HG03469 (cell line): ENCODE data around the gene PHTF2.

Experiments used
- ATAC-seq: cut with Tn5 transposase; IDR thresholded peaks from one replicate; pipeline ENCODE4 v1.9.1; 2021; ENCODE audit warnings: mild to moderate bottlenecking, moderate library complexity, moderate number of reproducible peaks; ENCODE audit not compliant: unreplicated experiment

The PHTF2 gene

DNA sequence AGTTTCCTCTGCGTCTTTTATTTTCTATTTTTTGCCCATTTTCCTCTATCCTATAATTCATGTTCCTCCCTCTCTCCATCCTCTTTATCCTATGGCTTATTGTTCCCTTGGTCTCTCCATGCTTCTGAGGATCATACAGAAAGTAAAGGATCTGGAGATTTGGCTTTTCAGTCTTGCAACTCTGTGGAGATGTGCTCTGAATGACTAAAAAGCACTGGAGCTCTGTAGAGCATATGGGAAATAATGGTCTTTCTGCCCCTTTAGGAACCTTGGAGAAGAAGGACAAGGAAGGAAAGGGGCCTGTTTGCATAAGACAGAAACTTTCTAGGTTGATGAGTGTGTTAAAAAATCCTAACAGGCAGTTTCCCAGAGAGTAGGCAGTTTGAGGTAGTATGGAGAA lies 120.1 kb downstream of the PHTF2 start:
- ATAC-seq: no peak

DNA sequence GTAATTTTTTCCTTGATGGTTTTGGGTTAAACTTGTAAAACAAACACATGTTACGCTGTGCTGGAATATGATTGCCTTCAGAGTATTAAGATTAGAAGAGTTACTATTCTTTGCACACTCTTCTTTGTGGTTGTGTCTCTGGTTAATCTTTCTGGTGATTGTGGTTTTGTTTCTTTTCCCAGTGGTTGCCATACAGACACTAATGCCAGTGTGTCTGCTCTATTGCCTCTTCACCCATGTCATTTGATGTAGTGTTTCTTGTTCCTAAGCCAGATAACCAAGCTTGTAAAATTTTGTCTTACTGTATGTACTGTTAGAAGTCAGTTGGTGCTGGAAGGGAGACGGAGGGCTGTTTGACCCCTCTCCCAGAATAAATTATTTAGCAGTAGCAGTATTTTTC lies 124.8 kb downstream of the PHTF2 start:
- no peak for ATAC-seq

DNA sequence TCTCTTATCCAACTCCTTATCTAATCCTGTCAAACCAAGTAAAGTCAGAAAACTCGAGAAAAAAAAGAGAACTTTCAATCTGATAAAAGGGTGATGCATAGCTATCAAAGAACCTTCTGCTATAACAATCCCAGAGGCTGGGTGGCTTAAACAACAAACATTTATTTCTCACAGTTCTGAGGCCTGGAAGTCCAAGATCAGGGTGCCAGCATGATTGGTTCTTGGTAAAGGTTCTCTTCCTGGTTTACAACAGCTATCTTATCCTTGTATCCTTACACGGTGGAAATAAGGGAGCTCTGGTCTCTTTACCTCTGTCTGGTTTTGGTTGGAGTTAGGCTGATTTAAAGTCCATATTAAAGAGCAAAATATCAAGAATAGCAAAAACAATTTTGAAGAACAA lies 131.9 kb downstream of the PHTF2 start:
- ATAC-seq: no peak

DNA sequence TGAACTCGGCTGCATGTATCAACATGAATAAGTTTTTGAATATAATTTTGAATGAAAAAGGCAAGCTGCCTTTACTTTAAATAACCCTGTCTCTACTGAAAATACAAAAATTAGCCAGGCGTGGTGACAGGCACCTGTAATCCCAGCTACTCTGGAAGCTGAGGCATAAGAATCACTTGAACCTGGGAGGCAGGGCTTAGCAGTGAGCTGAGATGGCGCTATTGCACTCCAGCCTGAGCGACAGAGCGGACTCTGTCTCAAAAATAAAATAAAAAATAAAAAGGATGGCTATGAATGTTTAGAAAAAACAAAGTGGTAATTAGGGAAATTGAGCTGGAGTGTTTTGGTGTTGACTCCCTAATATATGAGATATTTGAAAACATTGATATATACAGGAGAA lies 133.3 kb downstream of the PHTF2 start:
- ATAC-seq: no peak

DNA sequence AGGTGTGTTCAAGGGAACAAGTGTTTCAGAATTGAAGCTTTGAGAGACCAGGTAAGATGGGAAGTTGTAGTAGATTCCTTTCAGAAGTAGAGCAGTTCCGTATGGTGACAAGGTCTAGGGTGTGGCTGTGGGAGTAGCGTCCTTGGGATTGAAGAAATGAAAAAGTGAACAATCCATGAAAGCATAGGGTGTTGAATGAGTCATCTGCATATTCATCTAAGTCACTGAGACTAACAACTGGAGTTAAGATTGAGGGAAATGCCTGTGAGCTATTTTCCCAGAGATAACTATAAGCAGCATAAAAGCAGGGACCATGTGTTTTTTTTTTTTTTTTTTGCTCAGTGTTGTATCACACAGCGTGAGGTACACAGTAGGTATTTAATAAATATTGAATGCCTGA lies 134.8 kb downstream of the PHTF2 start:
- ATAC-seq: no peak

DNA sequence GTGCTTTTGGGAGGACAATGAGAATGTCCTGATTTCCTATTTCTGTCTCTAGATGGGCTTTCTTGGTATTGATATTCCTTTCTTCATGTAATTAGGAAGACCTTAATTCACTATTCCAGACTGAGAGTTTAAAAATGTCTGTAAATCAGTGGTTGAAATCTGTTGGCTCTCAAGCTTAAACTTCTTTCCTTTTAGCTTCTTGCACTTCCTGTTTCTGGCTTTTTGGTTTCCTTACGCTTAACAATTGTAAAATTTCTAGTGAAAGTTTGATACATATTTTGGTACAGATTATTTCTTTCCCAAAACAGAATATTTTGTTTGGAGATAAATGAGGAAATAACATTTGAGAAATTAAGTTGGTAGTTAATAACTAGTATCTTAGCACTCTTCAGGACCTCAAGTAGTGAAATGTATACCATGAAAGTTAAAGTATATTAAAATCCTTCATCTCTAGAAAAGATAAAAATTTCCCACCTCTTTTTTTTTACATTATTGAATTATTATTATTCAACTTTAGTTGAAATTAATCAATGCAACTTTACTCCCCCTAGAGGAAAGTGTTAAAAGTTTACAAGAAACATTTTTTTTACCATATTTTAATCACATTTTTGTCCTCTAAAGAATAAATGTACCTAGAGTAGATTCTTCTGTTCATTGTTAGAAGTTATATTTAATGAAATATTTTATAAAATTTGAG lies 137.2 kb downstream of the PHTF2 start:
- ATAC-seq: no peak

DNA sequence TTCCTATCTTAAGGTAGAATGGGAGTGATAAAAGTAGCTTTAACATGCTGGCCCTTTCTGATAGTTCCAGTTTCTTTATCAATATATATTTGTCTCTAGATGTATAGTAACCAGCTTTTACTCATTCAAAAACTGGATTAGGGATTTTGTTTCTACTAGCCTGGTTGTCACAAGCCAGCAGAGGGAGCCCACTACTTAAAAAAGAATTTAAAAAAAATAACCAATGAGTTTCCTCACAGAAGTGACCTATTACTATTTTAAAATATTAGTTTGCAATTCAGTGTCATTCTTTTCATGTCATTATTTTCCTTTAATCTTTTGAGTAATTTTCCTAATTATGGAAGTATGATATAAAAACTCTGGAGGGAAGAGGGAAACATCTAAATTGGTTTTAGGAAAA lies 142.1 kb downstream of the PHTF2 start:
- no peak for ATAC-seq

DNA sequence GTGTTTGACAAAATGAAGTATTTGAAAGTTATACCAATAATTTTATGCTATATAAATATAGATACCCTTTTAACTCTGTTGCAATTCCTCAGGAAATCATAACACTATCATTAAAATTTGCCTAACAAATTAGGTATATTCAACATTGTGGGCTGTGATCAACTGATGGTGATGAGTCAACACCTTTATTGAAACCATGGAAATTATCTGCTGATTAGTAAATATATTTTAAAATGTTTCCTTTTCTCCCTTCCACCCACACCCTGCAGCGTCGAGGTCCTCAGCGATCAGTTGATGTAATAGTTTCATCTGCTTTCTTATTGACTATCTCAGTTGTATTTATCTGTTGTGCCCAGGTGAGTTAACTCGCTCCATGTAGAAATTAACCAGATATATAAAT lies 143.9 kb downstream of the PHTF2 start:
- no peak for ATAC-seq

DNA sequence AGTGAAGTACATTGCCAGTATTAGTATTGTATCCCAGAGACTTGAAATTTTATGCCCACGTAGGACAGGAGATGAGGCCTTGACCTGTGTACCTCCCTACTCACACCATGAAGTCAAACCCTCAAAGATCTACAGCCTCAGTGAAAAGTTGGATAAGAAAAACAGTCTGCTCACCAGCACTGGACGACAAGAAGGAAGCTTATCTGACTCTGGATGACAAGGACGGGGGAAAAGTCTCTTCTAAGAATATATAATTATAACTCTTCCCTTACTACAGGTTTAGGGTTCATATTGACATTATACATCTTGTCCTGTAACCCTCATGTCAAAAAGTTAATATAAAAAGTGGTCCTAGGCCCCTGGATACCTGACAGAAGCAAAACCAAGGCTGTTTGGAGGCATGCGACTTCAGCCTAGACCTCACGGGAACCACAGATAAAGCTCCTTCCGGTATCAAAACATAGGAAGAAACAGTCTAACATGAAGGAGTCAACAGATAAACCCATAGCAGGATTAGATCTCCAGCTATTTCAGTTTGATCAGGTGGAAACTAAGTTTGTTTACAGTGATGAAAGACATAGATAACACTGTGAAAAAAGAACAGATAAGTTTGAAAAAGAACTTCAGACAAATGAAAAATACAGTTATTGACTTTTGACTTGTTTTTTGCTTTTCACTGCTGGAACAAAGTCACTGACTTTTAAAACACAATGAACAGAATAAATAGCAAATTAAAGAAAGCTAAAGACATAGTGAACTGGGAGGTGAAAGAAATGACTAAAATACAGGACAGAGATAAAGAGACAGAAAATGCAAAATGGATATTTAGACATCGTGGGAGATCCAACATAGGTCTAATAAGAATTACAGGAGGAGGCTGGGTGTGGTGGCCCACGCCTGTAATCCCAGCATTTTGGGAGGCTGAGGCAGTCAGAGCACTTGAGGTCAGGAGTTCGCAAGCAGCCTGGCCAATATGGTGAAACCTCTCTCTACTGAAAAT lies 145.9 kb downstream of the PHTF2 start:
- ATAC-seq: no peak

DNA sequence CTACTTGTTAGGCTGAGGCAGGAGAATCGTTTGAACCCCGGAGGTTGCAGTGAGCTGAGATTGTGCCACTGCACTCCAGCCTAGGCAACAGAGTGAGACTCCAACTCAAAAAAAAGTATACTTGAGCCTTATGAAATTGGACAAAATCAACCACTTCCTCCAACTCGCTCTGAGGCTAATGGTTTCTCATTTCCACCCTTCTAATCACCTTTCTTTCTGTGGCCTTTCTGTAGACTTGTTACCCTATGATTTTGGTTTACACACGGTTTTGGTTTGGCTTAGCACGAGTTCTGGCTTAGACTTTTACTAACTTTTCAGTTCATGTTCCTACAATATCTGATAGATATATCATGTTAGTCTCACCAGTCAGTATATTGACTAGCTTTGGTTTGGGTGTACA lies 152.0 kb downstream of the PHTF2 start:
- no peak for ATAC-seq

DNA sequence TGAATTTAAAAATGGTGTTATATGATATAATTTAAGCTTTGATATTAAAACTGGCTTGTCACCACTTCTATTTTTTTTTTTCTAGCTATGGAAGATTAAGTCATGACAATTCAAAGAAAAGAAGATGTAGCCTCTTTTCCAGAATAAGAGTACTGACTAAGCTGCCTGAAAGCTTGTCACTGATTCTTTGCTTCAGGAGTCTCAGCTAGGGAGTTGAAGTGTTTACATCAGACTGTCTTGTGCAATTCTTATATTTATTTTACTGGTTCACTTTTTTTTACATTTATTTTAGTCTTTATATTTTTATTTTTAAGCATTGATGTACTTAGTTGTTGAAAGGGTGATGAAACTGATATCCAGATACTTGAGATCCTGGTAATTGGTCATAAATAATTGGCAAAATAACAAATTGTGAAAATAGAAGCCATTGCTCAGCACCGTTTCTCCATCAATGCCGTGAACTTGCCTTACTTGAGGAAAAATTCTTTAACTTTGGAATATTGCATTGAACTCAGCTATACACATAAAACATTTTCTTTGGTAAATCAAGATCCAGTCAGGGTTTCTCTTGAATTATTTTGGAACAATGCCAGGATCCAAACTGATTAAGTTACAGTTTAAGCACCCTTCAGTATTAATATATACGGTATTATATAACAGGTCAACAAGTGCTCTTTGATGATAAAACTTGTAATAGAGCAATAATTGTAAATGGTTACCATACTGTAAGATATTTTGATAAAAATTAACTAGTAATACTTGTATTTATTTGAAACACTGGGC lies 156.4 kb downstream of the PHTF2 start:
- ATAC-seq: no peak

DNA sequence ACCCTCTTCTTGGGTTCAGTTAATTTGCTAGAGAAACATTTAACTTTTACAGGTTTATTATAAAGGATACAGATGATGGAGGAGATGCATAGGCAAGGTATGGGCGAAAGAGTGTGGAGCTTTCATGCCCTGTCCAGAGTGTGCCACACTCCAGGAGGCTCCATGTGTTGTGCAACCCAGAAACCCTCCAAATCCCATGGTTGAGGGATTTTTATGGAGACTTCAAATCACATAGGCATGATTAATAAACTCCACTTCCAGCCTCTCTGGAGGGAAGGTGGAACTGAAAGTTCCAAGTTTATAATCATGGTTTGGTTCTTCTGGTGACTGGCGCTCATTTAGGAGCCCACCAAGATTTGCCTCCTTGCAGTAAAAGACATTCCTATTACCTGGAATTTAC lies 159.9 kb downstream of the PHTF2 start:
- no peak for ATAC-seq

DNA sequence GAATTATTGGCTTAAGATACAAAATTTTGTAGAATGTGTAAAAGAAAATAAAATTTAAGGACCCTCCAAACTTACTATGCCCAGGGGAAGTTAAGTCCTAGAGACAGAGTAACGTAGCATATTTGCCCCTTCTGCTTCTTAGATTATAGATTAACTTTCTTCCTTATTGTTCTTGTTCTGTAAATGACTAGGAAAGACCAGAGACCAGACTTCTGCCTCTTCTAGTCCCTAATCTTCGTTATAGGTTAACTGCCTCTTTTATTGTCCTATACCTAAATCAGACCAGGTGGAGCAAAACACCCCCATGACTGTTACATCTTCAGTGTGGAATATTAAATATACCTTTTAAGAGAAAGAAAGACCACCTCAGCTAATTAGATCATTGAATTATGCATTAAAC lies 160.5 kb downstream of the PHTF2 start:
- no peak for ATAC-seq

DNA sequence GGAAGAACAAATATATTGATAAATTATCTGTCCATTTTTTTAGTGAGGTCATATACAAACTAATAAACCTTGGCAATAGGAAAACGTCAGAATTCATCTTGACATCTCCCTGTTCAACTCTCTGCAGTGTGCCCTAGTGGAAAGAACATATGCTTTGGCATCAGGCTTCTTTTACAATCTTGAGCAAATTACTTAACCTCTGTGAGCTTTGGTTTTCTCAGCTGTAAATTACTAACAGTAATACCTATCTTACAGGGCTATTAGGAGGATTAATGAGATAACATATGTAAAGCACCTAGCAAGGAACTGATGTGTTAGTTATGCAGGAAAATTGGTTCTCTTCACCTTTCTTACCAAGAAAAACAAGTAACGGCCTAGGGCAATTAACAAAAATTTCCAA lies 161.8 kb downstream of the PHTF2 start:
- no peak for ATAC-seq

DNA sequence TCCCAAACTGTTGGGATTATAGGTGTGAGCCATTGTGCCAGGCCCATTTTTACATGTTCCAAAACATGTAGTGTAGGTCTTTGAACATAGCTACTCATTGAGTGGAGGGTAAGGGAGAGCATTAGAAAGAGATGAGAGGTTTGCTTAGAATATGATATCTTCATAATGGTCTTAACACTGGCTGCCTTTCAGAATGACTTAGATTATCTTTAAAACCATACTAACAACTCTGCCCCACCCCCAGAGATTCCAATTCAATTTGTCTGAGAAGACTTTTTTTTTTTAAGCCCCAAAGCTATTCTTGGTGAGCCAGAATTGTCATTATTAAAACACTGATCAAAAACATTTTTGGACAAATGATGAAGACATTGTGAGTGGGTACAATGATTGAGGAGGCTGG lies 168.9 kb downstream of the PHTF2 start:
- ATAC-seq: no peak

DNA sequence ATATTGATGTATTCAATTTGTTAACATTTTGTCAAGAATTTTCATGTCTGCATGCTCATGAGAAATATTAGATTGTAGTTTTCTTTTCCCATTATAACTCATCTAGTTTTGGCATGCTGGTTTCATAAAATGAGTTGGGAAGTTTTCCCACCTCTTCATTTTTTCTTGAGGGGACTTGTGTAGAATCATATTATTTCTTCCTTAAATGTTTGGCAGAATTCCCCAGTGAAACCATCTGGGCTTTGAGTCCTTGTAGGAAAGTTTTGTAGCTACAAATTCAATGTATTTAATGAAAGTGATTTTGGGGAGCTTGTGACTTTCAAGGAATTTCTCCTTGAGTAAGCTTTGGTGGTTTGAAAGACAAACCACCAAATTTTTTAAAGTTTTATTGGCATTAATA lies 173.2 kb downstream of the PHTF2 start:
- no peak for ATAC-seq

DNA sequence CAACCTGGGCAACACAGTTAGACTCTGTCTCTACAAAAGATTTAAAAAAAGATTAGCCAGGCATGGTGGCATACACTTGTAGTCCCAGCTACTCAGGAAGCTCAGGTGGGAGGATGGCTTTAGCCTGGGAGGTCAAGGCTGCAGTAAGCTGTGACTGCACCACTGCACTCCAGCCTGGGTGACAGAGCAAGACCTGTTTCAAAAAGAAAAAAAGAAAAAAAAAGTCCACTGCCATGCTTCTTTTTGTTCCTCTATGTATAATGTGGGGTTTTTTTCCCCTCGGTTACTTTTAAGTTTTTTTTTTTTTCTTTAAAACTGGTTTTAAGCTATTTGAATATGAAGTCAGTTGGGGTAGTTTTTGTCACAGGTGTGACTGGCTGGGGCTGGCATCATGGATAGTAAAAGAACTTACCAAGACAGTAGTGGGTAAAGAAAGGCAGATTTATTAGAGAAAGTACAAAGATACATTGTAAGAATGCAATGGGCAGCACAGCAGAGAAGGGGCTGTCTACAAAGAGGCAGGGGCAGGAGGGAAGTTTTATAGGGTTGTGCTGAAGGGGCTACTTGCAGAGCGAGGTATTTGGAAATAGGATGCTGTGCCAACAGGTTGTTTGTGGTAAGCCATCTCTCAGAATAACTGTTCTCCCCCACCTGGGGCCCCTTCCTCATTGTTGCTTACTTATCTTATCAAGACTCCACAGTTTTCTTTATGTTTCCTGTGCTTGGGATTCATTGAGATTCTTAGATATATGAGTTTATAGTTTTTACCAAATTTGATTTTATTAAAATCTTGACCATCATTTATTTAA lies 177.3 kb downstream of the PHTF2 start:
- ATAC-seq: no peak

DNA sequence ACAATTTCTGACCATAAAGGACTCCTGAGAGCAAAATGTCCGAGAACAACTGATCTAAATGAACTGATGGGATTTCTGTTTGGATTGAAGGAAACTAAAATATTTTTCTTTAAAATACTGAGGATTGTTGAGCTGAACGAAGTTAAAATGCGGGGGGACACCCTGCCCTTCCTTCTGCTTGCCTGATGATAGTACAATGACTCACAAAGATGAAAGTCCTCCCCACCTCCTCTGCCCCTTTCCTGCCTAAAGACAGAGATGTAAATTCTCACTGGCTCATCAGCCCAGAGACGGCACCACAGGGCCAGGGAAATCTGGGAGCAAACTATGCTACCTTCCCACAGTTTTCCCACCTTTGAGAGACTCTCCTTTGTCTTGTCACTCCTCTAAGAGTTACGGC lies 180.6 kb downstream of the PHTF2 start:
- no peak for ATAC-seq

DNA sequence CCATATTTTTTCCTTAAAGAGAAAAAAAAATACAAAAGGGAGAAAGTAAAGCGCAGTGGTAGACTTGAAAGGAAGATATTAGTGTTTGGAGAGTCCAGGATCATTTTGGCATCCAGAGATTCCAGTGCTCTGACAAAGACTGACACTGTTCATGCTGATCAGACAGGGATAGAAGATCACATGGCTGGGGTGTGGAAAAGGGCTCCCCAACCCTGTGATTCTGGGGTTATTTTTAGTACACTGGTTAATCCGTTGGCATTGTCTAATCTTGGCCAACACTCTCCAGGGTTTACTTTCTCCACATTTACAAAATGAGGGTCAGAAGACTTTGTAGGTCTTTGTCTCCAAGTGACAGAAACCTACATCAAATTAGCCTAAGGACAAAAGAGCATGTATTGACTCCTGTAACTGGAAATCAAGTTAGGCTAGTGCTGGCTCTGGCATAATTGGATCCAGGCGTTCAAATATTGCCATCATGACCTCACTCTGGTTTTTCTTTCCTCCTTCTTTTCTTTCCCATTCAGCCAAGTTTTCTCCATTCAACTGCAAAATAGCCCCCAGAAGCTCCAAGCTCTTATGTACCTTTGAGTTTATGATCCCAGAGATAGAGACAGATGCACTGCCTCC lies 181.6 kb downstream of the PHTF2 start:
- ATAC-seq: no peak

DNA sequence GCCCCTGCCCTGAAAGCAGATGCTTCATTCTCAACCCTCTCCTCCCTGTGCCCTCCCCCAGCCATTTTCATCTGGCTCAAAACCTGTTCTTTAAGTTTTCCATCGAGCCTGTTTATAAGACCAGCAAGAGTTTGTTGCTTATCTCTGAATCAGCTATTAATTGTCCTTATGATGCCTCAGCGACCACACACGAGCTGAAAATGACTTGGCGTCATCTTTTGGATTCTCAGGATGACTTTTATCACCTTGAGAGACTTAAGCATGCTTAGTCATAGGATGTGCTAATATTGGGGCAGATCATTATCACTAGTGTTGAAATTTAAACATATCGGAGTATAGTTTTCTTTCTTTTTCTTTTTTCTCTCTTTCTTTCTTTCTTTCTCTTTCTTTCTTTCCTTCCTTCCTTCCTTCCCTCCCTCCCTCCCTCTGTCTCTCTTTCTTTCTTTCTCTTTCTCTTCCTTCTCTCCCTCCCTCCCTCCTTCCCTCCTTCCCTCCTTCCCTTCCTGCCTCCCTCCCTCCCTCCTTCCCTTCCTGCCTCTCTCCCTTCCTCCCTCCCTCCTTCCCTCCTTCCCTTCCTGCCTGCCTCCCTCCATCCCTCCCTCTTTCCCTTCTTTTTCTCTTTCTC lies 184.5 kb downstream of the PHTF2 start:
- no peak for ATAC-seq
